Fibroblast of the conjunctiva (primary cell): ENCODE measurements around the gene NTMT2.
"Not testable (repeated sequence)": the region's sequence is repeated elsewhere in the genome, so short reads cannot be mapped to it uniquely, and the experiment has no call there.

Experiments used
- DNase-seq: peaks from one replicate; pipeline ENCODE4 v3.0.0-alpha.2; 2010; ENCODE audit warnings: low read depth

Gene NTMT2

GRCh38 chr1:170157820-170158219 lies 12.1 kb downstream of the NTMT2 start:
- no peak for DNase-seq

- peak; percentile 51 for DNase-seq
These were observed 16.9 kb downstream of the NTMT2 start for GRCh38 chr1:170162459-170163246.

- no peak for DNase-seq
These were observed 18.5 kb downstream of the NTMT2 start for GRCh38 chr1:170164103-170164763.

- DNase-seq, result no peak
These were observed 20.9 kb downstream of the NTMT2 start for GRCh38 chr1:170166518-170167180.

- DNase-seq, result peak; percentile 41
These were observed 22.5 kb downstream of the NTMT2 start for GRCh38 chr1:170168265-170168664.

GRCh38 chr1:170170513-170170912 lies 24.8 kb downstream of the NTMT2 start:
- not testable (repeated sequence) for DNase-seq

GRCh38 chr1:170174395-170174794 lies 28.6 kb downstream of the NTMT2 start:
- DNase-seq, result no peak

GRCh38 chr1:170175041-170175440 lies 29.3 kb downstream of the NTMT2 start:
- DNase-seq, result no peak

GRCh38 chr1:170175484-170175883 lies 29.7 kb downstream of the NTMT2 start:
- DNase-seq, result no peak

GRCh38 chr1:170176772-170177171 lies 31.0 kb downstream of the NTMT2 start:
- no peak for DNase-seq

- no peak for DNase-seq
These were observed 36.7 kb downstream of the NTMT2 start for GRCh38 chr1:170182442-170182841.

- DNase-seq, result no peak
These were observed 46.8 kb downstream of the NTMT2 start for GRCh38 chr1:170192546-170192945.

- no peak for DNase-seq
These were observed 48.7 kb downstream of the NTMT2 start for GRCh38 chr1:170194451-170194850.

- no peak for DNase-seq
These were observed 50.9 kb downstream of the NTMT2 start for GRCh38 chr1:170196490-170197236.

GRCh38 chr1:170198090-170198489 lies 52.3 kb downstream of the NTMT2 start:
- no peak for DNase-seq

GRCh38 chr1:170198584-170198983 lies 52.8 kb downstream of the NTMT2 start:
- no peak for DNase-seq

- DNase-seq, result no peak
These were observed 54.4 kb downstream of the NTMT2 start for GRCh38 chr1:170200161-170200560.

- peak; percentile 37 for DNase-seq
These were observed 55.0 kb downstream of the NTMT2 start for GRCh38 chr1:170200621-170201397.

- no peak for DNase-seq
These were observed 57.9 kb downstream of the NTMT2 start for GRCh38 chr1:170203693-170204092.

- peak; percentile 36 for DNase-seq
These were observed 58.4 kb downstream of the NTMT2 start for GRCh38 chr1:170204121-170204520.

GRCh38 chr1:170205301-170205700 lies 59.5 kb downstream of the NTMT2 start:
- DNase-seq, result no peak

GRCh38 chr1:170209125-170209524 lies 63.4 kb downstream of the NTMT2 start:
- no peak for DNase-seq
